Germinal center (tissue), 1 donor: ENCODE measurements around the gene SKAP2.
A peak's percentile ranks its signal among the peaks of the same experiment; 100 is the strongest.
"Not testable (repeated sequence)": the region's sequence is repeated elsewhere in the genome, so short reads cannot be mapped to it uniquely, and the experiment has no call there.

ENCODE experiments used
- DNase-seq: peaks from one replicate; pipeline ENCODE4 v3.0.0; 2012; ENCODE audit warnings: mixed read lengths, low spot score

The SKAP2 gene

GRCh38 chr7:26857506-26858240, 6.7 kb downstream of the SKAP2 start:
- peak; percentile 26 for DNase-seq

DNA sequence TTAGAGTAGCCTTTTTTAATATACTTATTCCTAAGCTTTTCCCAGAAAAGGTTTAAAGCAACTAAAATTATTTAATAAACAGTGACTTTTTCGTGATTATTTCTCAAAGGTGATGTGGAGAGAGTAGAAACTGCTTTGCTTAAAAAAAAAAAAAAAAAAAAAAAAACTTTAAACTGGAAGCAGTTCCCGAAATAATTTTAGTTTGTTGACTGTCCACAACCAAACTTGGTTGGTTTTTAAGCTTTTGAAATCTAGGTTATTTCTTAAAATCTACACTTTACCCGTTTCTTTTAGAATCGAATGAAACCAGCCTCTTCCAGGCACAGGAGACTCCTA, 7.3 kb downstream of the SKAP2 start:
- DNase-seq, result no peak

DNA sequence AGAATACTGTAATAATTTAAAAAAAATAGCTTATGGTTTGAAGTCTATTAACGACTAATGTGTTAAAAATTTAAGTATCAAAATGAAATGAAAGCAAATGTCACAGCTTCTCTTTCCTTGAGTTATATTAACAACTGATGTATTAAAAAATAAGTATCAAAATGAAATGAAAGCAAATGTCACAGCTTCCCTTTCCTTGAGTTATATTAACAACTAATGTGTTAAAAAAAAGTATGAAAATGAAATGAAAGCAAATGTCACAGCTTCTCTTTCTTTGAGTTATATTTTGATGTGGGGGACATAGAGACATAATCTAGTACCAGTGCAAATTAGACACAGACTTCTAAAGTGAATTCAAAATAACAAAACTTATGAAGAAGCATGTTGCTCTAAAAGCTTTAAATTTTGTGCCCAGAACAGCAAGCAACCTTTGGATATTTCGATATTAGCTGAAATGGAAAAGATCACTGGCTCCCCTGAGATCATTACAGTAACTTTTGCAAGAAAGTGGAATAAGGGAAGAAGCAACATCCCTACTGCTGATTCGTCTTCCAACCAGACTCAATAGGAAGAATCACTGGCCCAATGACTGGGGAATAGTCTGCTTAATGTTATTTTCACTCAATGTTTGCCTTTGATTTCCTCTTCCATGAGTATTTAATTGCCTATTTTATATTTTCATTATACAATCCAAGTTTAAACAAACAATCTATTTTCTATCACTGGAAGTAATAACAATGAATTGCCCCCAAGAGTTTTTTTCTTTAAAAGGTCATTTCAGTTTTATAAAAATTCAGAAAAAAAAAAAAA, 8.0 kb downstream of the SKAP2 start:
- DNase-seq, result no peak

DNA sequence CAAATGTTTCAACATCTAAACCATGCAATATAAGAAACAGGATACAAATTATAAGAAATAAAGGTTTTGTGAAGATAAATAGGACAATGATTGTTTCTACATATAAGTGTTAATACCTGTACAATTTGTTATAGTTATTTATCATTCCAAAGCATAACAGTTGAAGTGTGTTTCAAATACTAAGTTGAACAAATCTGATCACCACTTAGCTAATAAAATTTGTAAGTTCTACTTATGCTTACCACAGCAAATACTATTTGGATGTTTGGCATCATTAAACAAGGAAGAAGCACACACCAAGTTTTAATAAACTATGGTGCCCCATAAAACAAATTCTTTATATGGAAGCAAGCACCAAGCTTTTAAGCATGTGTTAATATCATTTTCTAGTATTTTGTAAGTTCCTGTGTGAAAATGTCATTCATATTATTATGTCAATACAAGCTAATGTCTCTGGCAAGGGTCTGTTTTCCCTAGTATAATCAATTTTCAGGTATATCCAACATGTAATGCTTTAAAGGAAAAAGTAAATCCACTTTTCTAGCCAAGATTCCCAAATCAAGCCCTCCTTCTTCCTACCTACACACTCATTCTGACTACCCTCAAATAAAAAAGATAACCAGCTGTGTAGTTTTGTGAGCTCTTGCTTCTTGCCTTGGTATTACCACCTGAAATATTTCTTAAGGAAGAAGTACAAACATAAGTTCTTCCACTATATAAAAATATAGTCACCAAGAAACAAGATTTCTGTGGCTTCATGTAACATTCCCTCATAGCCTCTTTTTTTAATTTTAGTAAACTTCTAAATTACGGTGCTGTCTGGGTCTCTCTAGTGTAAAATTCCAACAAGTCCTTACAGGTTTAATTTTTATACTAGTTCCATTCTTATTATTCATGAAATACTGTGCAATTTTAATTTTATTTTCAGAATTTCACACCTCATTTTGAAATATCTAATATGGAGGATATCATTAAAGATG, 9.2 kb downstream of the SKAP2 start:
- DNase-seq, result no peak

DNA sequence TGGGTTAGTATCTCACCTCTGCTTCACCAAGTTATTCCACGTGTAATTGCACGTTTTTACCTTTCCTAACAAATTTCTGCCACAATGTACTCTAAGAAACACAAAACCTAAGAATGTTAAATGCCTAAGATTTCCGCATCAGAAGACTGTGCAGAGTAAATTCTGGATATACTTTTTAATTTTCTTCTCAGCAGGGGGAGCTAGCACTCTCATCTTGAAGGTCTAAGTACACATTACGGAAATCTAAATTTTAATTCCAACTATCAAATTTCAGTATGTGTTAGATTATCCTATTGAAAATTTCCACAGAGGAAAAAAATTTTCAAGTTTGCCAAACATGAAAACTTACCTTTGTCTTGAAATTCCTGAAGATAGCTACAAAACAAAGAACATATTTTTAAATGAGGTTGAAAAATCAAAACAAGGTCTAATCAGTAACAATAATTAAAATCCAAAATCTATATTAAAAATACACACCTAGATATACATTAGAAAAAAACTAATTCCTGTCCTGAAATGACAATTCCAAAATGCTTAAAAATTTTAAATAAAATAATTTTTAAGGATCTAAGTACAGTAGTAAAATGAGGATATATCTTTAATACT, 10.5 kb downstream of the SKAP2 start:
- peak; percentile 6 for DNase-seq

DNA sequence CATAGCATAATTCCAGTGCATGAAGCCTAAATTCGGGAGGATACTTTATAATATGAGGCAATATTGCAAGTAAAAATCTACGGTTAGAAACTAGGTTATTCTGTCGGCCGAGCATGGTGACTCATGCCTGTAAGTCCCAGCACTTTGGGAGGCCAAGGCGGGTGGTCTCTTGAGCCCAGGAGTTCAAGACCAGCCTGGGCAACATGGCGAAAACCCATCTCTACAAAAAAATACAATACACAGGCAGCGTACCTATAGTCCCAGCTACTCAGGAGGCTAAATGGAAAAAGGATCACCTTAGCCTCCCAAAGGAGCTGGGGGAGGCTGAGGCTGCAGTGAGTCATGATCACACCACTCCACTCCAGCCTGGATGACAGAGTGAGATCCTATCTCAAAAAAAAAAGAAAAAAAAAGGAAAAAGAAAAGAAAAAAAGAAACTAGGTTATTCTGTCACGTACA, 14.2 kb downstream of the SKAP2 start:
- DNase-seq, result no peak

- DNase-seq, result no peak
These were observed 20.7 kb downstream of the SKAP2 start for GRCh38 chr7:26843705-26844104.

- DNase-seq, result no peak
These were observed 21.5 kb downstream of the SKAP2 start for GRCh38 chr7:26842897-26843296.

DNA sequence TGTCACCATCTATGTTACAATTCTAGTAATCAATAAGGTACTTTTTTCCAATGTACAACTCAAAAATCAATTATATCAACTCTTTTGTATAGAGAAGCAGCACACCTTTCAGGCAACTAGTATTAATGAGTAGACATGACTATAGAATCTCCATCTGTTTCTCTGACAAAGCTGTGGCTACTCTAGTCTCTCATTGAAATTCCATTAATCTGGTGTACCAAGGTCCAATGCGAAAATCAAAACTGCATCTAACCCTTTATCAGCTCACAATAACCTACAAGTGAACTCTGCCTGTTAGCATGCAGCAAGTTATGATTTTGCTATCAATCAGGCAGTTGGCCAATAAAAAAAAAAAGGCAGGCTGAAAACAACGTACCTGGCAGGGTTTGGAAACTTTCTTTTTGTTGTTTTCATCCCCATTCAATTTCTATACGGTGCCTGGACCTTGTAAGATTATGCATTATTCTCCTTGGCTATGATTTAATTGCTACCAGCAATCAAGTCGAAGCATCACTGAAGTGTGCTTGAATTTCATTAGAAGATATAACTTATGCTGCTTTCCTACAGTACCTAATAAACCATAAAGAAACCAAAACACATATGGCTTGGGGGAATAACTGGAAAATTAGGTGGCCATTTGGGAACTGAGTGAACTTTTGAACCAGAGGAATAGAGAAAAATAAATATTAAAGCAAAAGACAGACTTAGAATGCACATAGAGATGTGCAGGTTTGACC, 23.2 kb downstream of the SKAP2 start:
- DNase-seq, result no peak

- DNase-seq, result not testable (repeated sequence)
These were observed 27.6 kb downstream of the SKAP2 start for GRCh38 chr7:26836793-26837192.

- no peak for DNase-seq
These were observed 49.0 kb downstream of the SKAP2 start for GRCh38 chr7:26815426-26815825.

DNA sequence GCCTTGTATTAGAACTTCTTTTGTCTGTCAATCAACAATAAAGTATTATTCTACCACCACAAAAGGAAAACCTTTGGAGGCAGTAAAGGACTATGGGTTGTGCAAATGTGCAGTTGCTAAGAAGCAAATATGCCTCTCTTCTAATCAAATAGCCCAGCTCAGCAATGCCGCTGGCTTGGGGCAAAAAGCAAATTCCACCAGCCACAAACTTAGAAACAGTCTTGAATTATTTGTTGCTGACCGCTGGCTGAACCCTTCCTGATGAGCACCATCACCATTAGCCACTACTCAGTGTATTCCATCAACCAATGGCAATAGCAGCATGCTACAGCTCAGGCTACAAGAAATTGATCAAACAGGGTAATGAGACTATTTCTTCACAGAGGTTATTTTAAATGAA, 51.0 kb downstream of the SKAP2 start:
- DNase-seq, result no peak

GRCh38 chr7:26794541-26794940, 69.8 kb downstream of the SKAP2 start:
- no peak for DNase-seq

- DNase-seq, result no peak
These were observed 71.8 kb downstream of the SKAP2 start for GRCh38 chr7:26792576-26792975.

- no peak for DNase-seq
These were observed 72.4 kb downstream of the SKAP2 start for GRCh38 chr7:26792006-26792405.

- no peak for DNase-seq
These were observed 74.8 kb downstream of the SKAP2 start for GRCh38 chr7:26789481-26790184.

GRCh38 chr7:26787701-26788100, 76.7 kb downstream of the SKAP2 start:
- DNase-seq, result no peak

GRCh38 chr7:26784118-26784517, 80.3 kb downstream of the SKAP2 start:
- no peak for DNase-seq

DNA sequence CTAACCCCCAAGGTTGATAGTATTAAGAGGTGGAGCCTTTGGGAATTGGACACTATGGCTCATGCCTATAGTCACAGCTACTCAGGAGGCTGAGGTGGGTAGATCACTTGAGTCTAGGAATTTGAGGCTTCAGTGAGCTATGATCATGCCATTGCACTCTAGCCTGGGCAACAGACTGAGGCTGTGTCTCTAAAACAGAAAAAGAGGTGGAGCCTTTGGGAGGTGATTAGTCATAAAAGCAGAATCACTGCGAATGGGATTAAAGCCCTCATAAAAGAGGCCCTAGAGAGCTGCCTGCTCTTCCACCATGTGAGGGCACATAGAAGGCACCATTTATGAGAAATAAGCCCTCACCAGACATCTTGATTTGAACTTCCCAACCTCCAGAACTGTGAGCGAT, 81.9 kb downstream of the SKAP2 start:
- no peak for DNase-seq

DNA sequence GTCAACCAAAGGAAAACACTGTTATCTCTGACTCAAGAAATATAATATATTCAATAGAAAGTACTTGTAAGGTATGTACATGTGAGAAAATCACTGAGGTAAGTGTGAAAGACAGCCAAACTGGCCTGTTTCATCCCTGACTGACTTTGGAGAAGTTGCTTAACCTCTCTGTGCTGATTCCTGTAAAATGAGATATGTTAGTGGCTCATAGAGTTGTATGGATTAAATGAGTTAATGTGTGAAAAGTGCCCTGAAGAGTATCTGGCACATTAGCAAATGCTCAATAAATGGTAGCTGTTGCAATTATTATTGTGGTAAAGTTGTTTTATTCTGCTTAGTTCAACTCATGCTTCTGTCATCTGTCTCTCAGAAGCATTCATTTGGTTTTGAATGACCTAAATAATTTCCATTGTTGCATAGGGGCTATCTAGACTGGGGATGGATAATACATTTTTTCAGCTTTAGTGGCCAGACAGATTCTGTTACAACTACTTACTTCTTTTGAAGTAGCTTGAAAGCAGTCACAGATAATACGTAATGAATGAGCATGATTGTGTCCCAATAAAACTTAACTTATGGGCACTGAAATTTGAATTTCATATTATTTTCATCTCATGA, 84.3 kb downstream of the SKAP2 start:
- DNase-seq, result no peak
